ENCODE data around the gene ACOT7.

Gene ACOT7

DNA sequence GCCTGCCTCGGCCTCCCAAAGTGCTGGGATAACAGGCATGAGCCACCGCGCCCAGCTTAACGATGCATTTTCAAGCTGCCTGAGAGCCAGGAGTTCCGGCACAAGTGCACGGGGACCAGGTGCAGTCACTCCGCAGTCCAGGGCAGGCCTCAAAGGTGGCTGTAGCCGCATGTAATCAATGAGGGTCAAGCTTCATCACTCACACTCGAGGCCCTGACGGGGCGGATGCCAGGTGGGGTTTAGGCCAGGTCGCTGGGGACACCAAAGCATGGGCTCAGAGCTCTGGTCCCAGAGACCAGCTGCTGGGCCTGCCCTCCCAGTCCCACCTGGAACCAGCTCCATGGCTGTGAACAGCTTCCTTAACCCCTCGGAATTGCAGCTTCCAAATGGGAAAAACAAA is 106.5 kb downstream of the ACOT7 start:
- no peaks in the 10 kb centered on the region for H3K79me2 ChIP-seq (ENCODE audit: insufficient read depth, low read length)
- H3K4me3 ChIP-seq (ENCODE audit: low read depth, low read length, poor library complexity, severe bottlenecking): no peak overlapping the region
- H3K27ac ChIP-seq (ENCODE audit: low read depth, low read length, poor library complexity, severe bottlenecking): no peak overlapping the region
- H3K4me1 ChIP-seq (ENCODE audit: insufficient read depth, low read length, severe bottlenecking): no peaks in the 10 kb centered on the region
- no peak overlapping the region for H2AFZ ChIP-seq (ENCODE audit: low read length)
- no peak overlapping the region for H3K4me2 ChIP-seq (ENCODE audit: low read length)
- no peaks in the 10 kb centered on the region for H3K27me3 ChIP-seq (ENCODE audit: insufficient read depth, low read length)
- no peaks in the 10 kb centered on the region for H3K36me3 ChIP-seq (ENCODE audit: insufficient read depth, low read length)
- no peaks in the 10 kb centered on the region for H4K20me1 ChIP-seq (ENCODE audit: insufficient read depth, low read length)
- H3F3A ChIP-seq (ENCODE audit: insufficient read depth, low read length): no peaks in the 10 kb centered on the region
- H3K9ac ChIP-seq (ENCODE audit: low read length): no peak overlapping the region
- H3K9me2 ChIP-seq (ENCODE audit: low read depth, low read length): no peaks in the 10 kb centered on the region
- no peaks in the 10 kb centered on the region for H3K9me3 ChIP-seq (ENCODE audit: low read length)
- TF ChIP-seq EZH2 (IDR thresholded peaks at IDR 0.05; ENCODE audit: borderline replicate concordance, low read length): no peak
- TF ChIP-seq, protein P1, sequence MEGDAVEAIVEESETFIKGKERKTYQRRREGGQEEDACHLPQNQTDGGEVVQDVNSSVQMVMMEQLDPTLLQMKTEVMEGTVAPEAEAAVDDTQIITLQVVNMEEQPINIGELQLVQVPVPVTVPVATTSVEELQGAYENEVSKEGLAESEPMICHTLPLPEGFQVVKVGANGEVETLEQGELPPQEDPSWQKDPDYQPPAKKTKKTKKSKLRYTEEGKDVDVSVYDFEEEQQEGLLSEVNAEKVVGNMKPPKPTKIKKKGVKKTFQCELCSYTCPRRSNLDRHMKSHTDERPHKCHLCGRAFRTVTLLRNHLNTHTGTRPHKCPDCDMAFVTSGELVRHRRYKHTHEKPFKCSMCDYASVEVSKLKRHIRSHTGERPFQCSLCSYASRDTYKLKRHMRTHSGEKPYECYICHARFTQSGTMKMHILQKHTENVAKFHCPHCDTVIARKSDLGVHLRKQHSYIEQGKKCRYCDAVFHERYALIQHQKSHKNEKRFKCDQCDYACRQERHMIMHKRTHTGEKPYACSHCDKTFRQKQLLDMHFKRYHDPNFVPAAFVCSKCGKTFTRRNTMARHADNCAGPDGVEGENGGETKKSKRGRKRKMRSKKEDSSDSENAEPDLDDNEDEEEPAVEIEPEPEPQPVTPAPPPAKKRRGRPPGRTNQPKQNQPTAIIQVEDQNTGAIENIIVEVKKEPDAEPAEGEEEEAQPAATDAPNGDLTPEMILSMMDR (IDR thresholded peaks at IDR 0.05; ENCODE audit: low read length): no peak

DNA sequence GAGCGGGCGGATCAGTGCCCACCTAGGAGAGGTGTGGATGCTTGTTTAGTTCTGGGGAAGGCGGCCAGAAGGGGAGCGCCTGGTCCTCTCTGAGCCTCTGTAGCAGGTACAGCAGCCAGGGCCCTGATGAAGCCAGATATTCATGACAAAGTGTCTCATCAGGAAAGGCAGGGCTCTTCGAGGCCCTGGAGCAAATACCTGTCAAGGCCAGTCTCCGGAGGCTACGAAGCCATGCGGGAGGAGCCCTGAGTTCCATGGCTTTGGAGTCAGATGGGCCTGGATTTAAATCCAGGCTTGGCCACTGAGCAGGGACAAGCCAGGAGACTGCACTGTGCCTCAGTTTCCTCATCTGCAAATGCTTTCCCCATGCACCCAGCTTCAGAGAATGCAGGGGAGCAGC is 107.3 kb downstream of the ACOT7 start:
- no peaks in the 10 kb centered on the region for H3K27me3 ChIP-seq (ENCODE audit: insufficient read depth, low read length)
- no peak overlapping the region for H3K4me3 ChIP-seq (ENCODE audit: low read depth, low read length, poor library complexity, severe bottlenecking)
- no peak overlapping the region for H3K27ac ChIP-seq (ENCODE audit: low read depth, low read length, poor library complexity, severe bottlenecking)
- H3K4me1 ChIP-seq (ENCODE audit: insufficient read depth, low read length, severe bottlenecking): no peaks in the 10 kb centered on the region
- no peaks in the 10 kb centered on the region for H3F3A ChIP-seq (ENCODE audit: insufficient read depth, low read length)
- no peaks in the 10 kb centered on the region for H3K9me3 ChIP-seq (ENCODE audit: low read length)
- no peak overlapping the region for H3K4me2 ChIP-seq (ENCODE audit: low read length)
- H2AFZ ChIP-seq (ENCODE audit: low read length): no peak overlapping the region
- no peaks in the 10 kb centered on the region for H3K36me3 ChIP-seq (ENCODE audit: insufficient read depth, low read length)
- TF ChIP-seq, protein P1 (IDR thresholded peaks at IDR 0.05; ENCODE audit: low read length): no peak
- no peak for TF ChIP-seq EZH2 (IDR thresholded peaks at IDR 0.05; ENCODE audit: borderline replicate concordance, low read length)
- H3K9me2 ChIP-seq (ENCODE audit: low read depth, low read length): no peaks in the 10 kb centered on the region
- no peaks in the 10 kb centered on the region for H4K20me1 ChIP-seq (ENCODE audit: insufficient read depth, low read length)
- H3K79me2 ChIP-seq (ENCODE audit: insufficient read depth, low read length): no peaks in the 10 kb centered on the region
- no peak overlapping the region for H3K9ac ChIP-seq (ENCODE audit: low read length)

DNA sequence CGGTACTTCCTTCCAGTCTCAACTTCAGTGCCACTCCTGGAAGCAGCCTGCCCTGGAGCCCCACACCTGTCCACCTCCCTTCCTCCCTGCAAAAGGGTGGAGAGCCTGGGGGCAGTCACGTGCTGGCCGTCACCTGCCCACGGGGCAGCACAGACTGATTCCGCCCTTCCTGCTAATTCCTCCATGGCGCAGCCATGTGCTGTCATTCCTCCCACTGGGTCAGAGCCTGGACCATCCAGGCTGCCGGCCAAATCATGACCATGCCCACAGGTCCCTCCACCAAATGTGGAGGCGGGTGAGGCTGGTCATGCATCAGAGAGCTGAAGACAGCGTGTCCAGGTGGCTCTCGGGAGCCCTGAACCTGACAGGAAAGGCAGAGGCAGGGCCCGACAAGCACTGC is 108.2 kb downstream of the ACOT7 start:
- Histone ChIP-seq H3K79me2 (ENCODE audit: insufficient read depth, low read length) (no peaks in the 10 kb centered on the region), H3K4me3 (ENCODE audit: low read depth, low read length, poor library complexity, severe bottlenecking) (no peak overlapping the region), H3K9me3 (ENCODE audit: low read length) (no peaks in the 10 kb centered on the region), H3K9me2 (ENCODE audit: low read depth, low read length) (no peaks in the 10 kb centered on the region), H3K4me2 (ENCODE audit: low read length) (no peak overlapping the region), H3K9ac (ENCODE audit: low read length) (no peak overlapping the region), H3K4me1 (ENCODE audit: insufficient read depth, low read length, severe bottlenecking) (no peaks in the 10 kb centered on the region), H3K27ac (ENCODE audit: low read depth, low read length, poor library complexity, severe bottlenecking) (no peak overlapping the region), H4K20me1 (ENCODE audit: insufficient read depth, low read length) (no peaks in the 10 kb centered on the region), H3K27me3 (ENCODE audit: insufficient read depth, low read length) (no peaks in the 10 kb centered on the region), H3K36me3 (ENCODE audit: insufficient read depth, low read length) (no peaks in the 10 kb centered on the region), H3F3A (ENCODE audit: insufficient read depth, low read length) (no peaks in the 10 kb centered on the region), H2AFZ (ENCODE audit: low read length) (no peak overlapping the region)
- TF ChIP-seq, protein P1 (IDR thresholded peaks at IDR 0.05; ENCODE audit: low read length): no peak
- no peak for TF ChIP-seq EZH2 (IDR thresholded peaks at IDR 0.05; ENCODE audit: borderline replicate concordance, low read length)
